ENCODE data around the gene RHOB.

The RHOB gene

DNA sequence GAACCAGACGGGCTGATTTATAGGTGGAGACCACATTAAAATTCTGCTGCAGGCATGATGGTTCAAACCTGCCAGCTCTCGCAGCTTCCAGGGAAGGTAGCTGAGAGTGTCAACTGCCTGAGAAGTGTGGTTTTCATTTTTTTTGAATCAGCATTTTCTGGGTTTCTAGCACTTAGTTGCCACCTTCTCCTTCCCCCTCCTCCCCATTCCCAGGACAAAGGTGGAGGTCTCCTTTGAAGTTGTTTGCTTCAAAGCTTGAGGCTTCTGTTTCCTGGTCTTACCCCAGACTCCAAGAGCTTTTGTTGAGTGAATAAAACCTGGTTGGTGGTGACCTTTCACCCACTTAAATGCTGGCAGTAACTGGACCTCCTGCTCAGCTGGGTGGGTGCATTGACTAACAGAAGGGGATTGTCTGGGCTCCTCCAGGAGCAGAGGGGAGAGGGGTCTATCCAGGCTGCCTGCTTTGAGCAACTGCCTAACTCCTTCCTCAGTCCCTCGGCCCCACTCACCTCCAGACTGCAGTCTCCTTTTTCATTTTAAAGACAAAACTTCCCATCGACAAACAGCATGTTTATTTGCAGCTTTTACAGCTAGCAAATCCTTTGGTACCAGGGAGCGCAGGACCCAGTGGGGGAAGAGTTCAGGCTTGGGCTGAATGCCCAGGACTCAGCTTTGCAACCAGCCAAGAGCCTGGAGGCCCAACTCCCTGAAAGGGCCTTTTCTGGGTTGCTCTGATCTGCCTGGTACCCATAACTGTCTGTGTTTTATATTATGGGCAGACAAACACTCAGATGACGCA is 3.5 kb downstream of the RHOB start:
- Histone ChIP-seq H3K9ac (ENCODE audit: low read depth, low read length) (peak overlapping the region; percentile 96), H3K36me3 (ENCODE audit: insufficient read depth, low read length) (peaks cover 22% of the 10 kb centered on the region), H3K4me3 (ENCODE audit: low read length) (peak overlapping the region; percentile 85), H3K4me2 (ENCODE audit: low read length) (peak overlapping the region; percentile 91), H3K4me1 (ENCODE audit: control insufficient read depth, insufficient read depth, low read length) (peaks cover 32% of the 10 kb centered on the region), H3K9me3 (replicated peaks; ENCODE audit: low read length) (no peaks in the 10 kb centered on the region), H3K27me3 (ENCODE audit: control insufficient read depth, insufficient read depth, low read length) (no peaks in the 10 kb centered on the region)

DNA sequence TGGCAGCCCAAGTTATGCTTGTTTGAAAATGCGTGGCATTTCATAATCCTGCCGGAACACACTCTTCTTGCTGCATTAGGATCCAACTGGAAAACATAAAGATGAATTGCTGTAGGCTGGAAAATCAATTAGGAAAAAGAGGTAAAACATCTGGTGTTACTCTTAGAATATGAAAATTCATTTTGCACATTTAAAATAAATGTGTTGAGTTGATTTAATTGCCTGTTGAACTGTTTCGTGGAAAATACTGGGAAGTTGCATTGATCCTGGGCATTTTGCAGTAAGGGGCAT is 4.1 kb downstream of the RHOB start:
- Histone ChIP-seq H3K4me1 (ENCODE audit: control insufficient read depth, insufficient read depth, low read length) (peaks cover 32% of the 10 kb centered on the region), H3K4me2 (ENCODE audit: low read length) (peak overlapping the region; percentile 91), H3K9me3 (replicated peaks; ENCODE audit: low read length) (no peaks in the 10 kb centered on the region), H3K27me3 (ENCODE audit: control insufficient read depth, insufficient read depth, low read length) (no peaks in the 10 kb centered on the region), H3K4me3 (ENCODE audit: low read length) (no peak overlapping the region), H3K9ac (ENCODE audit: low read depth, low read length) (peak overlapping the region; percentile 5), H3K36me3 (ENCODE audit: insufficient read depth, low read length) (peaks cover 22% of the 10 kb centered on the region)

DNA sequence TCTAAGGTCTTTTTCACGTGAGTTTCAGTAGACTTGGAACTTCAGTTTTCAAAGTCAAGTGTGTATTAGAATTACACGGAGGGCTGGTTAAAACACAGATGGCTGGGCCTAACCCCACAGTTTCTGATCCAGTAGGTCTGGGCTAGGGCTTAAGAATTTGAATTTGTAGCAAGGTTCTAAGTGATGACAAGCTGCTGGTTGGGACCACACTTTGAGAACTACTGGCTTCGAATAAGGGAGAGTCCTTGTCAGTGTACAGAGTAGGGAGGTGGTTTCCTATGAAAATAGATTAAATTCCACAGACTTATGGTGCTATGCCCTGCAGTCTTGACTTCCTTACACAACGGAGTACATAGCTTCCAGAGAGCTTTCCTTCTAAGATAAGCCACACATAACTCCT is 4.5 kb downstream of the RHOB start:
- Histone ChIP-seq H3K9me3 (replicated peaks; ENCODE audit: low read length) (no peaks in the 10 kb centered on the region), H3K36me3 (ENCODE audit: insufficient read depth, low read length) (peaks cover 22% of the 10 kb centered on the region), H3K9ac (ENCODE audit: low read depth, low read length) (peak overlapping the region; percentile 5), H3K4me2 (ENCODE audit: low read length) (peak overlapping the region; percentile 22), H3K4me1 (ENCODE audit: control insufficient read depth, insufficient read depth, low read length) (peaks cover 29% of the 10 kb centered on the region), H3K4me3 (ENCODE audit: low read length) (no peak overlapping the region), H3K27me3 (ENCODE audit: control insufficient read depth, insufficient read depth, low read length) (no peaks in the 10 kb centered on the region)

DNA sequence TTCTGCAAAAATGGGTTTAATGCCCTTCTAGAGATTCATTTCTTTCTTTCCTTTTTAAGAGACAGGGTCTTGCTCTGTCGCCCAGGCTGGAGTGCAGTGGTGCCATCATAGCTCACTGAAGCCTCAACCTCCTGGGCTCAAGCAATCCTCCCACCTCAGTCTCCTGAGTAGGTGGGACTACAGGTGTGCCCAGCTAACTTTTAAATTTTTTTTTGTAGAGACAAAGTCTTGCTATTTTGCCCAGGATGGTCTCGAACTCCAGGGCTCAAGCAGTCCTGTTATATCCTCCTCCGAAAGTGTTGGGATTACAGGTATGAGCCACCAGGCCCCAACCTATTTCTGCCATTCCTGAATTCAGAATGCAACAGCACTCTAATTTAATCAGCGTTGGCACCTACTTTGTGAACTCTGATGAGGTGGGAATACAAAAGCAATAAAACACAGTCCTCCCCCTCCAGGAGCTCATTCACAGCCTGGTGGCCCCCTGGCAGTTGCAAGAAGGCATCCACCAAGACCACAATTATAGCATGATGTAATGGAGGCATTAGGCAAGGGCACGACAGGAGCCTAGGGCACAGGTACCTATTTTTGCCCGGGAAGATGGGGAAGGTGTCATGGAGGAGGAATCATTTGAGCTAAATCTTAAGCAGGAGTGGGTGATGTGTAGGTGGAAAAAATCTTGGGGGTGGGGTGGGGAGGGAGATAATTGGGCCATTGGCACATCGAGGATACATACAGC is 5.1 kb downstream of the RHOB start:
- Histone ChIP-seq H3K27me3 (ENCODE audit: control insufficient read depth, insufficient read depth, low read length) (no peaks in the 10 kb centered on the region), H3K36me3 (ENCODE audit: insufficient read depth, low read length) (peaks cover 22% of the 10 kb centered on the region), H3K4me3 (ENCODE audit: low read length) (no peak overlapping the region), H3K4me1 (ENCODE audit: control insufficient read depth, insufficient read depth, low read length) (peaks cover 27% of the 10 kb centered on the region), H3K9me3 (replicated peaks; ENCODE audit: low read length) (no peaks in the 10 kb centered on the region), H3K4me2 (ENCODE audit: low read length) (no peak overlapping the region), H3K9ac (ENCODE audit: low read depth, low read length) (no peak overlapping the region)

DNA sequence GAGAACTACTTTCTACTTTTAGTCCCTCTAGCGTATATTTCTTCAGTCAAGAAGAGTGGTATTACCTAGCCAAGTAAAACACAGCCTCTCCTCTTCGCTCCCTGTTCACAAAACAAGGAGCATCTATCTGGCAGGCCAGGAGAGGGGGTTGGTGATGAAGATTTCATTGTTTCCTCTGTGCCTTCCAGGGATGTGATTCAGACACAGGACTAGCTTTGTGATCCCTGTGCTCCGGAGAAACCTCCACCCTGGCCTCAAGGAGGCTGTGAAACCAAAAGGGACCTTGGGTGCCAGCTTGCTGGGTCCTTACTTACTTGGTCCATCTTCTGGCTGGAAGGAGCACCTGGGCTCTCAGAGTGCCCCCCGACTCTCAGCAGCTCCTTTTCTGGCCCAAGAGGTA is 5.7 kb downstream of the RHOB start:
- Histone ChIP-seq H3K4me1 (ENCODE audit: control insufficient read depth, insufficient read depth, low read length) (peaks cover 27% of the 10 kb centered on the region), H3K27me3 (ENCODE audit: control insufficient read depth, insufficient read depth, low read length) (no peaks in the 10 kb centered on the region), H3K4me3 (ENCODE audit: low read length) (no peak overlapping the region), H3K9me3 (replicated peaks; ENCODE audit: low read length) (no peaks in the 10 kb centered on the region), H3K4me2 (ENCODE audit: low read length) (no peak overlapping the region), H3K36me3 (ENCODE audit: insufficient read depth, low read length) (peaks cover 18% of the 10 kb centered on the region), H3K9ac (ENCODE audit: low read depth, low read length) (no peak overlapping the region)

DNA sequence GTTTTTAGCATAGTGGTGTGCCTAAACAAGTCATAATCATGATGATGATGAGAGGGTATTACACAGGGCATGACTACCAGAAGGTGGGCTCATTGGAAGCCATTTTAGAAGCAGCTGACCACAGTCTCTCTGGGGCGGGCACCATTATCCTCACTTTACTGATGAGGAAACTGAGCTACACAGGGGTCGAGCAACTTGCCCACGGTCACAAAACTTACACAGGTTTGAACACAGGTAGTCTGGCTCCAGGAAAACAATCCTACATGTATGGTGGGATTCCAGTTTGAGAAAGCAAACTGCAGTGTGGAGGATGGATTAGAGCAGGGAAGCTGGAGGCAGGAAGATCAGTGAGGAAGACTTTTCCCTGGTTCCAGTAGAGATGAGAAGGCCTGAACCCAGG is 6.2 kb downstream of the RHOB start:
- Histone ChIP-seq H3K4me1 (ENCODE audit: control insufficient read depth, insufficient read depth, low read length) (peaks cover 27% of the 10 kb centered on the region), H3K27me3 (ENCODE audit: control insufficient read depth, insufficient read depth, low read length) (no peaks in the 10 kb centered on the region), H3K4me2 (ENCODE audit: low read length) (no peak overlapping the region), H3K4me3 (ENCODE audit: low read length) (no peak overlapping the region), H3K36me3 (ENCODE audit: insufficient read depth, low read length) (peaks cover 12% of the 10 kb centered on the region), H3K9me3 (replicated peaks; ENCODE audit: low read length) (no peaks in the 10 kb centered on the region), H3K9ac (ENCODE audit: low read depth, low read length) (no peak overlapping the region)

DNA sequence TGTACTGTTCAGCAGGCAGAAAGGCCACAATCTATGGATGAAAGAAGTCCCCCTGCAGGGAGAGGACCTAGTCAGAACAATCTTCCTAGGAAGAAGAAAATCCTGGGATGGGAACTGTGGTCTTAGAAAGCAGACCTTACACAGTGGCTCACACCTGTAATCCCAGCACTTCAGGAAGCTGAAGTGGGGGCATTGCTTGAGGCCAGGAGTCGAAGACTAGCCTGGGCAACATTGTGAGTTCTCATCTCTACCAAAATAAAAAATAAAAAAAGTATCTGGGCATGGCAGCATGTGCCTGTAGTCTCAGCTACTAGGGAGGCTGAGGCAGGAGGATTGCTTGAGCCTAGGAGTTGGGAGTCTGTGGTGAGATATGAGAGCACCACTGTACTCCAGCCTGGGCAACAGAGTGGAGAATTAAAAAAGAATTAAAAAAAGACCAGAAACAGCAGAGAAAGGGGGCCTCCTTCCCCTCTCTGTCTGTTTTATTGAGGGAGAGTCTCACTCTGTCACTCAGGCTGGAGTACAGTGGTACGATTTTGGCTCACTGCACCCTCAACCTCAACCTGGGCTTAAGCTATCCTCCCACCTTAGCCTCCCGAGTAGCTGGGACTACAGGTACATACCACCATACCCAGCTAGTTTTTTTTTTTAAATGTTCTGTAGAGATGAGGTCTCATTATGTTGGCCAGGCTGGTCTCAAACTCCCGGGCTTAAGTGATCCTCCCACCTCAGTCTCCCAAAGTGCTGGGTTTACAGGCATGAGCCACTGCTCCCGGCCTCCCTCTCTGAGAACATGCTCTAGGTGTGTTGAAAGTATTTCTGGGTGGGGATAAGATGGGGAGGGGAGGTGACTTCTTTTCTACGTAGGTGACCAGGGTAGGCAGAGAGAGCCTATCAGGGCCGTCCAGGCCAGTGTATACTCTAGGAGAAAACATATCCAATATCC is 7.4 kb downstream of the RHOB start:
- Histone ChIP-seq H3K4me1 (ENCODE audit: control insufficient read depth, insufficient read depth, low read length) (peaks cover 27% of the 10 kb centered on the region), H3K9ac (ENCODE audit: low read depth, low read length) (no peak overlapping the region), H3K4me3 (ENCODE audit: low read length) (no peak overlapping the region), H3K36me3 (ENCODE audit: insufficient read depth, low read length) (peaks cover under 1% of the 10 kb centered on the region), H3K9me3 (replicated peaks; ENCODE audit: low read length) (no peaks in the 10 kb centered on the region), H3K4me2 (ENCODE audit: low read length) (no peak overlapping the region), H3K27me3 (ENCODE audit: control insufficient read depth, insufficient read depth, low read length) (no peaks in the 10 kb centered on the region)

DNA sequence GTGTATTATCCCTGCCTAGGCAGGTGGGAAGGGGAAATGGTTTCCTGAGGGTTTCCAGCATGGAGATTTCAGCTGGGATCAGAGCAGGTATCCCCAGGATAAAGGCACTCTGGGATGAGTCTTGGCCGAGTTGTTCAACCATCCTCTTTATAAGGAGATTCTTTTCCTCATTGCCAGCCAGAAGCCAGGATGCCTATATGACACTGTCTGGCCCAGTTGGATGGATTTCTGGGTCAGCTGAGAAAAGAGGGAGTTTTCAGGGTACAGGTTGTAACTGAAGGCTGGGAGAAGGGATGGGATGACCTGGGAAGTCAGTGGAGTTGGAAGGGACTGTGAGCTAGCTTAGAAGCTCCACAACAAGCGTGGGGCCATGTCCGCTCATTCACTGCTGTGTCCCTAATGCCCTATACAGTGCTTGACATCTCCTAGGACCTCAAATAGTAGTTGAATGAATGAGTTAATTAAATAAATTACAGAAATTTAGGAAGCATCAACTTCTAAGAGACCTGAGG is 8.3 kb downstream of the RHOB start:
- Histone ChIP-seq H3K4me2 (ENCODE audit: low read length) (no peak overlapping the region), H3K4me3 (ENCODE audit: low read length) (no peak overlapping the region), H3K9ac (ENCODE audit: low read depth, low read length) (no peak overlapping the region), H3K9me3 (replicated peaks; ENCODE audit: low read length) (no peaks in the 10 kb centered on the region), H3K36me3 (ENCODE audit: insufficient read depth, low read length) (no peaks in the 10 kb centered on the region), H3K4me1 (ENCODE audit: control insufficient read depth, insufficient read depth, low read length) (peaks cover 18% of the 10 kb centered on the region), H3K27me3 (ENCODE audit: control insufficient read depth, insufficient read depth, low read length) (no peaks in the 10 kb centered on the region)

DNA sequence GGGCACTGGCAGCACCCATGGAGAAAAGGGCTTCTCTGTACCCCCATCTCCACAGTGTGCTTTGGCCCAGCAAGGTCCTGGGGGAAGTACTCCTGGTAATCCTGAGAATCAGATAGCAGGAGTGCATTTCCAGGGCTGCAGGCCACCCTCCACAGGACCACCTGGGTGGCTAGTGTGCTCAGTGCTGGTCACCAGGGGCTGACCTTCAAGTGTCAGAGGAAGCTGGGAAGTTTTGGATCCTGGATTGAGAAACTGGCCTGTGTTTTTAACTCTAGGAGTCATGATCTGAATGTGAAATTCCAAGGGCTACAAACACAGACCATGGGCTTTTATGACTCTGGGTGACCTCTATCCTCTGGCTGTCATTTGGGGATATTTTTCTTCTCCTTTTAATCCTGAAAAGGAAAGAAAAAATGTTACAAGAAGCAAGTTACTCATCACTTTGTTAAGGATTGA is 9.3 kb downstream of the RHOB start:
- no peak overlapping the region for H3K9ac ChIP-seq (ENCODE audit: low read depth, low read length)
- no peaks in the 10 kb centered on the region for H3K9me3 ChIP-seq (replicated peaks; ENCODE audit: low read length)
- H3K4me2 ChIP-seq (ENCODE audit: low read length) = no peak overlapping the region
- H3K4me1 ChIP-seq (ENCODE audit: control insufficient read depth, insufficient read depth, low read length) = peaks cover 10% of the 10 kb centered on the region
- no peak overlapping the region for H3K4me3 ChIP-seq (ENCODE audit: low read length)
- H3K36me3 ChIP-seq (ENCODE audit: insufficient read depth, low read length) = no peaks in the 10 kb centered on the region
- H3K27me3 ChIP-seq (ENCODE audit: control insufficient read depth, insufficient read depth, low read length) = no peaks in the 10 kb centered on the region

DNA sequence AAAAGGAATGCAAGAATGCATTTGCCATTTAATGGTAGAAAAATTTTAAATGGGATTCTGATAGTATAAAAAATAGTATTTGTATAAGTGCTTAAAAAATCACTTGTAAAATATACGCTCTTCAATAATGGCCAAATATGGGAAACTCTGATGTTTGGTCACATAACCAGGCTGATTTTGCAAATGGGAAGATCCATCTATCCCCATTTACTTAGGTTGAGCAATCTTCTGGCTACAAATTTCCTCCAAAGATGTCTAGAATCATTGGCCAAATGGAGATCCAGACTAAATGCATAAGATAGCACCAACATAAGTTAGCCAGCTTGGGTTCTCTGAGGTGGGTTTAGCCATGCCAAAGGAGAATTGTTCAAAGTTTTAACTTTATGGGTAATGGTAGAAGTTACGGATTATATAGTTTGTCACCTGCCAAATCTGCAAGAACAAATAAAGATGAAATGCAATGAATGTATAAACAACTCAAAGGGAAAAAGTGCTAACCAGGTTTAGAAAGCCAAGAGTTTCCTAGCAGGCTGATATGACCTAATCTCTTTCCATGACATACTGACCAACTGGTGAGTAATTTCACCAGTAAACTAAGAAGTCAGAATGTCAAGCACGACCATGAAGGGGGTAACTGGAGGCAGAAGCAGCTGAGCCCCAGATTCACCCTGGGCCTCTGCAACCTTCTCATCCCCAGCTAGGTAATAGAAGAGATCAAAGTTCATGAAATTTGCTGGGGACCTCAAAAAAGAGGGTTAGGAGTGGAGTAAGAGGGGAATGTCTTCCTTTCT is 10.0 kb downstream of the RHOB start:
- peaks cover 6% of the 10 kb centered on the region for H3K4me1 ChIP-seq (ENCODE audit: control insufficient read depth, insufficient read depth, low read length)
- H3K9me3 ChIP-seq (replicated peaks; ENCODE audit: low read length) = no peaks in the 10 kb centered on the region
- no peak overlapping the region for H3K4me3 ChIP-seq (ENCODE audit: low read length)
- no peaks in the 10 kb centered on the region for H3K36me3 ChIP-seq (ENCODE audit: insufficient read depth, low read length)
- H3K9ac ChIP-seq (ENCODE audit: low read depth, low read length) = no peak overlapping the region
- no peaks in the 10 kb centered on the region for H3K27me3 ChIP-seq (ENCODE audit: control insufficient read depth, insufficient read depth, low read length)
- H3K4me2 ChIP-seq (ENCODE audit: low read length) = no peak overlapping the region
